ENCODE data around the gene LYG1. TPM values are rescaled to one million over a fixed set of nuclear protein-coding genes. Genes with fewer than 3 reads are reported as not detected.

Gene LYG1
- total and polyA plus RNA-seq, 2 of the 4 experiments (the other 2 are of a cell fraction), result 1.2 TPM; not detected in 1

GRCh38 chr2:99335911-99336803 is 35.2 kb upstream of the LYG1 start, which contains the start of gene TXNDC9 (continued):
- TF ChIP-seq CTCF (conservative IDR thresholded peaks at IDR 0.05; ENCODE audit: low read depth, low read length), result no peak

- no peak overlapping the region for H2AFZ ChIP-seq (replicated peaks; ENCODE audit: low read length, poor library complexity)
- no peak overlapping the region for H2BK15ac ChIP-seq (ENCODE audit: low read depth, low read length)
- dilution Hi-C loops (cut with HindIII; ENCODE audit: low sequenced_read_pairs, unreplicated experiment) (no loop called here), in situ Hi-C loops (cut with MboI; ENCODE audit: low sequenced_read_pairs) (no loop called here), intact Hi-C loops (cut with micrococcal nuclease) (no loop called here)
- H3K9ac ChIP-seq (ENCODE audit: low read depth, low read length), result no peak overlapping the region
- peaks cover 8% of the 10 kb centered on the region for H4K20me1 ChIP-seq (ENCODE audit: insufficient read depth, low read length)
- H3K18ac ChIP-seq (ENCODE audit: low read depth, low read length), result no peak overlapping the region
- no CpG with 5 or more reads among the region's 5 CpGs for whole genome bisulfite sequencing, 2 experiments (ENCODE audit: extremely low coverage in 2 of 2, insufficient read length in 1 of 2)
- H3K27ac ChIP-seq (ENCODE audit: insufficient read depth, low read length), result no peak overlapping the region
- no peak overlapping the region for H2BK20ac ChIP-seq (ENCODE audit: low read depth, low read length)
- no peak overlapping the region for H3K14ac ChIP-seq (replicated peaks; ENCODE audit: low read depth, low read length)
- no peak overlapping the region for H2AK5ac ChIP-seq (ENCODE audit: low read depth, low read length)
- H3K27me3 ChIP-seq (ENCODE audit: control insufficient read depth, insufficient read depth, low read length), result no peaks in the 10 kb centered on the region
- H3K4me3 ChIP-seq (ENCODE audit: insufficient read depth, low read depth, low read length), result no peak overlapping the region
- DNase-seq, result no peak
- H3K79me1 ChIP-seq (ENCODE audit: low read depth in 1 of 2, low read length in 2 of 2), result peaks cover 14 to 37% of the 10 kb centered on the region in 2 experiments
- POLR2A ChIA-PET (ENCODE audit: unreplicated experiment), result no interaction called here
- H3K23ac ChIP-seq (ENCODE audit: low read depth, low read length), result no peak overlapping the region
- H4K5ac ChIP-seq (ENCODE audit: low read depth, low read length), result no peak overlapping the region
- peaks cover 1% of the 10 kb centered on the region; the same call in 1 of the 2 replicates for H3K4me1 ChIP-seq (ENCODE audit: control insufficient read depth, insufficient read depth, low read length)
- H2AK9ac ChIP-seq (replicated peaks; ENCODE audit: low read depth, low read length, poor library complexity), result no peak overlapping the region
- no peak overlapping the region for H4K8ac ChIP-seq (ENCODE audit: low read depth in 2 of 2, low read length in 2 of 2)
- H2BK120ac ChIP-seq (ENCODE audit: low read depth, low read length), result no peak overlapping the region
- peaks cover 41% of the 10 kb centered on the region for H3K36me3 ChIP-seq (ENCODE audit: control insufficient read depth, insufficient read depth, low read length)
- BruUV-seq (replicated peaks), result no TSS peak
- CTCF ChIA-PET, result no interaction called here
- no peak overlapping the region for H3K4ac ChIP-seq (ENCODE audit: low read depth, low read length)
- no peak overlapping the region for H4K91ac ChIP-seq (ENCODE audit: insufficient read depth, low read depth, low read length)
- 0 out of 2 replicates have a peak, but pooled peaks cover 4% of the 10 kb centered on the region for H3K9me1 ChIP-seq (ENCODE audit: insufficient read depth, low read length)
- H3K4me2 ChIP-seq (ENCODE audit: low read depth, low read length), result no peak overlapping the region
- no peak overlapping the region for H2BK5ac ChIP-seq (ENCODE audit: low read depth, low read length, poor library complexity, severe bottlenecking)
- no peak overlapping the region for H3K56ac ChIP-seq (ENCODE audit: extremely low read depth, insufficient read depth, low read length)
- no peaks in the 10 kb centered on the region for H3K9me3 ChIP-seq (ENCODE audit: control insufficient read depth, insufficient read depth, low read length)
- ATAC-seq (ENCODE audit: low read depth), result no peak
- TF ChIP-seq RFX5 (IDR thresholded peaks at IDR 0.05; ENCODE audit: low read depth, low read length) (no peak), POLR2A (IDR thresholded peaks at IDR 0.05; ENCODE audit: low read depth, low read length) (no peak), SMC3 (IDR thresholded peaks at IDR 0.05; ENCODE audit: low read depth, low read length) (no peak), BHLHE40 (IDR thresholded peaks at IDR 0.05; ENCODE audit: low read depth, low read length) (no peak), MAZ (IDR thresholded peaks at IDR 0.05; ENCODE audit: borderline replicate concordance, low read depth, low read length) (no peak), MXI1 (IDR thresholded peaks at IDR 0.05; ENCODE audit: borderline replicate concordance, low read depth, low read length) (no peak), FOS (IDR thresholded peaks at IDR 0.05; ENCODE audit: low read depth, low read length) (no peak), RCOR1 (IDR thresholded peaks at IDR 0.05; ENCODE audit: insufficient replicate concordance, low read length) (no peak), CHD1 (IDR thresholded peaks at IDR 0.05; ENCODE audit: low read depth, low read length) (no peak), RAD21 (IDR thresholded peaks at IDR 0.05; ENCODE audit: low read length) (no peak), CTCF (conservative IDR thresholded peaks at IDR 0.05; ENCODE audit: low read depth, low read length) (no peak), CEBPB (IDR thresholded peaks at IDR 0.05; ENCODE audit: low read depth, low read length) (no peak)
These were observed 24.4 kb upstream of the LYG1 start for GRCh38 chr2:99325384-99325783.

Data from IMR-90 (cell line).